Trophoblast cell (in vitro differentiated cells and primary cell): ENCODE measurements around the gene GPRIN2.
A peak's percentile ranks its signal among the peaks of the same experiment; 100 is the strongest.

Experiments
- DNase-seq, 2 donors: peaks; one replicate each; pipeline ENCODE4 v3.0.0-alpha.2; 2016
- H2AFZ ChIP-seq: 2 replicates; pipeline ENCODE4 v1.6.1; 2013; ENCODE audit warnings: low read length, moderate library complexity, mild to moderate bottlenecking; ENCODE audit not compliant: insufficient read depth, poor library complexity
- H2AK5ac ChIP-seq: 2 replicates; pipeline ENCODE4 v1.6.1; 2013; ENCODE audit warnings: mild to moderate bottlenecking, low read length
- H2BK120ac ChIP-seq: 2 replicates; pipeline ENCODE4 v1.6.1; 2013; ENCODE audit warnings: low read length, mild to moderate bottlenecking, moderate library complexity; ENCODE audit not compliant: insufficient read depth, poor library complexity
- H2BK12ac ChIP-seq: 2 replicates; pipeline ENCODE4 v1.6.1; 2013; ENCODE audit warnings: mild to moderate bottlenecking, low read length, moderate library complexity
- H2BK5ac ChIP-seq: 2 replicates; pipeline ENCODE4 v1.6.1; 2013; ENCODE audit warnings: low read length, low read depth, moderate library complexity, mild to moderate bottlenecking; ENCODE audit not compliant: poor library complexity
- H3K14ac ChIP-seq: 2 replicates; pipeline ENCODE4 v1.6.1; 2013; ENCODE audit warnings: mild to moderate bottlenecking, low read length
- H3K18ac ChIP-seq: 2 replicates; pipeline ENCODE4 v1.6.1; 2013; ENCODE audit warnings: mild to moderate bottlenecking, low read length
- H3K23ac ChIP-seq: 2 replicates; pipeline ENCODE4 v1.6.1; 2013; ENCODE audit warnings: low read length
- H3K27ac ChIP-seq: 2 replicates; pipeline ENCODE4 v1.5.1; 2013; ENCODE audit warnings: low read depth, mild to moderate bottlenecking, inconsistent platforms, low read length, moderate library complexity
- H3K27me3 ChIP-seq: 2 replicates; pipeline ENCODE4 v1.6.1; 2013; ENCODE audit warnings: inconsistent platforms, mild to moderate bottlenecking, low read length, moderate library complexity; ENCODE audit not compliant: insufficient read depth
- H3K36me3 ChIP-seq, 2 experiments: 1 replicate in 1 of 2; 2 replicates in 1 of 2; pipeline ENCODE4 v1.6.1; 2013; ENCODE audit warnings: low read length in 2 of 2, mild to moderate bottlenecking in 2 of 2, moderate library complexity in 1 of 2; ENCODE audit not compliant: insufficient read depth in 2 of 2, control insufficient read depth in 1 of 2
- H3K4ac ChIP-seq: 2 replicates; pipeline ENCODE4 v1.6.1; 2013; ENCODE audit warnings: low read depth, mild to moderate bottlenecking, low read length, moderate library complexity
- H3K4me1 ChIP-seq, 2 experiments: 1 replicate in 1 of 2; 2 replicates in 1 of 2; pipeline ENCODE4 v1.6.1; 2013; ENCODE audit warnings: low read length in 2 of 2, mild to moderate bottlenecking in 2 of 2, moderate library complexity in 1 of 2; ENCODE audit not compliant: insufficient read depth in 2 of 2, control insufficient read depth in 1 of 2
- H3K4me2 ChIP-seq: 2 replicates; pipeline ENCODE4 v1.6.1; 2013; ENCODE audit warnings: inconsistent platforms, mild to moderate bottlenecking, low read length, moderate library complexity
- H3K4me3 ChIP-seq: 2 replicates; pipeline ENCODE4 v1.5.1; 2013; ENCODE audit warnings: mild to moderate bottlenecking, low read depth, low read length, inconsistent platforms
- H3K79me1 ChIP-seq: one replicate; pipeline ENCODE4 v1.6.1; 2013; ENCODE audit warnings: low read length
- H3K79me2 ChIP-seq: 2 replicates; pipeline ENCODE4 v1.6.1; 2013; ENCODE audit warnings: low read length, mild to moderate bottlenecking; ENCODE audit not compliant: control insufficient read depth, insufficient read depth, poor library complexity
- H3K9ac ChIP-seq: 2 replicates; pipeline ENCODE4 v1.6.1; 2013; ENCODE audit warnings: mild to moderate bottlenecking, low read length
- H3K9me3 ChIP-seq: 2 replicates; pipeline ENCODE4 v1.6.1; 2013; ENCODE audit warnings: low read depth, mild to moderate bottlenecking, control low read depth, inconsistent platforms, low read length; ENCODE audit not compliant: insufficient read depth
- H4K12ac ChIP-seq: 2 replicates; pipeline ENCODE4 v1.6.1; 2013; ENCODE audit warnings: low read depth, mild to moderate bottlenecking, low read length, moderate library complexity
- H4K8ac ChIP-seq: 2 replicates; pipeline ENCODE4 v1.6.1; 2013; ENCODE audit warnings: low read depth, mild to moderate bottlenecking, low read length, moderate library complexity
- H4K91ac ChIP-seq: one replicate; pipeline ENCODE4 v1.6.1; 2013; ENCODE audit warnings: low read depth, mild to moderate bottlenecking, low read length, moderate library complexity
- WGBS: extraction: QIAGEN DNeasy Blood & Tissue Kit; methylation state at CpG from one replicate; pipeline ENCODE4 v1.1.7; 2013; ENCODE audit warnings: missing lambda C conversion rate; ENCODE audit not compliant: insufficient read length, insufficient coverage; ENCODE audit errors: extremely low coverage; 5-methylcytosine and 5-hydroxymethylcytosine counted together

The GPRIN2 gene

DNA sequence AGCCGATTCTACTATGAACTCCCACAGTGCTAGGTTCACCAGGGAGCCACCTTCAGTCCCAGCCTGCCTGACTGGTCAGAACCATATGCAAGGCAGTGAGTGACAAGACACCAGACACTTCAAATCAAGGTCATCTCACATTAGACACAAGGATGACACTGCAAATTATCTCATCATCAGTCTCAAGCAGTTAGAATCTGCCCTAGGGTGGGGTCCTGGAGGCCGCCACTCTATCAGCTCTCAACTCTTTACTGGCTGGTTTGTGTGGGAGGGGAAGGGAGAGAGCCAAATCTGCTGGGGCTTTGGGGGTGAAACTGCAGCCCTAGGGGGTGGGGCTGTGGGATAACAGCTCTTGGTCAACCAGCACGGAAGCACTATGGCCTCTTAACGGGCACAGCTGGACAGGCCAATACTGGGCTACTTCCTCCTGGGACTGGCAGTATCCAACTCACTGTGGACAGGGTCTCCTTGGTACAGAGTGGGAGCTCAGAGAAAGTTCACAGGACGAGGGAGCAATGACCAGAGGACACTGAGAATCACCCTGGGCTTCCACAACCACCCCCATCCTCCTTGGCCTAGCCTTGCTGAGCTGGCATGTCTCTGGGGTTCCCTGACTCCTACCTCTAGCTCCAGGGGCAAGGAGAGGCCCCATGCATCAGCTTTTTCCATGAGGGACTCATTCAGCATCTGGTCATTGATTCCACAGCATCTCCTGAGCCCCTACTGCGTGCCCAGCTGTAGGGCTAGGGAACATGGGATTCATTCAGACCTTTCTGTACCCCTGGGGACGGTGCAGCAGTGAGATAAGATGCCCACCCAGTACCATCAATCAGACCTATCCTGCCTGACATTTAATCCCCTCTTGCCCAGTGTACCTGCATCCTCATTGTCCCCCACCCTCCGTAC is 5.4 kb downstream of the GPRIN2 start:
- Histone ChIP-seq H3K4me1 (peaks cover 4 to 5% of the 10 kb centered on the region in 2 experiments), H3K4me3 (no peak overlapping the region), H2AK5ac (no peak overlapping the region), H3K18ac (no peak overlapping the region), H3K4me2 (no peak overlapping the region), H2BK120ac (no peak overlapping the region), H3K23ac (no peak overlapping the region), H3K79me2 (no peaks in the 10 kb centered on the region), H4K8ac (no peak overlapping the region), H2BK12ac (no peak overlapping the region), H3K14ac (no peak overlapping the region), H2AFZ (no peak overlapping the region), H3K9ac (no peak overlapping the region), H3K4ac (no peak overlapping the region), H4K12ac (no peak overlapping the region), H2BK5ac (no peak overlapping the region), H3K9me3 (peaks cover 3% of the 10 kb centered on the region), H3K27ac (no peak overlapping the region), H3K79me1 (no peaks in the 10 kb centered on the region), H4K91ac (no peak overlapping the region), H3K36me3 (no peaks in the 10 kb centered on the region), H3K27me3 (peaks cover 10% of the 10 kb centered on the region)
- no peak for DNase-seq
- WGBS, result no CpG with 5 or more reads among the region's 8 CpGs

DNA sequence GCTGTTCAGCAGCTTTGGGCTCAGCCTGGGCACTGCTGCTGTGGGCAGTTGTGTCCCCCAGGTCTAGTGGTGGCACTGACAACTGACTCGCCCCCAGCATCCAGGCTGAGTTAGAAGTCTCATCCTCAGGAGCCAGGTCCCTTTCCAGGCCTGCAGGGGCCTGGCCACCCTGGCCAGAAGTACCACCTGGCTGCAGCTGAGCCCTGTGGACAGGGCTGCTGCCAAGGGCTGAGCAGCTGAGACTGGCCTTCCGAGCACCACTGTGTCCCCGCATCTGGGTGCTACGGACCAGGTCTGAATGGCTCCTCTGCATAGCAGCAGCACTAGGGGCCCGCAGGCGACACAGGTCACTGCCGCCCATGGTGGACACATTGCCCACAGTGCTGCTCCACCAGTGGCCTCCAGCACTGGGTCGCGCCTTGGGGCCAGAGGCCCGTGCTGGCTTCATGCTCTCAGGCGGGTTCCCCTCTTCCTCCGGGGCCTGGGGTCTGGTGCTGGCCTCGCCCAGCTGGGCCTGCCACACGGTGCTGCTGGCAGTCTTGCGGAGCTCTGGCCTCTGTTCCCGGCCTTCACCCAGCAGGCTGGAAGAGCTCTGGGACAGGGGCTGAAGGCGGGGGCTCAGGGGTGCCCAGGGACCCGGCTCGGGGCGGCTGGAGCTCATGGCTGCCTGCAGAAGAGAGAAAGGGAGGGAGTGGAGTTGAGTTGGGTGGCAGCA is 6.2 kb downstream of the GPRIN2 start:
- Histone ChIP-seq H3K18ac (no peak overlapping the region), H3K23ac (no peak overlapping the region), H4K91ac (no peak overlapping the region), H3K4me2 (no peak overlapping the region), H4K12ac (no peak overlapping the region), H3K27me3 (peaks cover 2% of the 10 kb centered on the region), H3K79me2 (no peaks in the 10 kb centered on the region), H3K4ac (no peak overlapping the region), H3K27ac (no peak overlapping the region), H3K9ac (no peak overlapping the region), H3K79me1 (no peaks in the 10 kb centered on the region), H3K4me3 (no peak overlapping the region), H3K4me1 (peaks cover 0 to 2% of the 10 kb centered on the region in 2 experiments), H2BK5ac (no peak overlapping the region), H3K36me3 (no peaks in the 10 kb centered on the region), H2BK120ac (no peak overlapping the region), H4K8ac (no peak overlapping the region), H3K14ac (no peak overlapping the region), H2AFZ (no peak overlapping the region), H2BK12ac (no peak overlapping the region), H2AK5ac (no peak overlapping the region), H3K9me3 (peaks cover 2% of the 10 kb centered on the region)
- WGBS, result no CpG with 5 or more reads among the region's 20 CpGs
- no peak for DNase-seq

DNA sequence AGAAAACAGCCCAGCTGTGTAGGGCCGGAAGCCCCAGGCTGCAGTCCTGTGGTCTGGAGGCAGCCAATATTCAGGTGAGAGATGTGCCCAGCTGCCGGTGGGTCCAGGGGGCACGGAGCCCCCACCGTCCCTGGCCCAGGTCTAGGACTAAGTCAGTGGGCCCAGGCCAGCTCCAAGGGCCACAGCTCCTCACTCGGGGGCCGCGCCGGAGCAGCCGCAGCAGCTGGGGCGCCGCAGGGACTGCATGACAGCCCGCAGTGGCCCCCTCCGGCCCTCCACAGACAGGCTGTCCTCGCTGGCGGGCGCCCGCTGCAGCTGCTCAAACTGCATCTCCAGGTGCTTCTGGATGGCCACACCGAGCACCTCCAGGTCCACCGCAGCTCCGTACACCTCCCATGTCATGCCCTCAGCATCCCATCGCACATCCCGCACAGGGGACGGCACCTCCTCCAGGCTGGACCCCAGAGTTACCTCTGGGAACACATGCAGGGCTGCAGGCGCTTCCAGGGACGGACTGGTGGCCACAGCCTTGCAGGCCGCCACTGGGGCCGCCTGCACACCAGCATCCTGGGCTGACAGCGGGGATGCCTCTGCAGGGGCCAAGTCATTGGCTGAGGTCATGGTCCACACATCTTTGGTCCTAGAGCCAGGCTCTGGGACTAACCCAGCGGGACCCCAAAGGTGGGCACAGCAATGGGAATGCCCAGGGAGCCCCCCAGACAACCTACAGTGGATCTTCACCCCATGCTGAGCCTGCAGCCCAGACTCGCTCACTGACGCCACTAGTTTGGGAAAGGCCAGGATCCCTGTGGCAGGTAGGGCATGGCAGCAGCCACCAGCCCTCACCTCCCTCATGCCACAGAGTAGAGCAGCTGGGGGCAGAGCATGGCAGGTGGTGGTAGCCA is 7.0 kb downstream of the GPRIN2 start:
- H3K4me3 ChIP-seq, result no peak overlapping the region
- H4K91ac ChIP-seq, result no peak overlapping the region
- H2AFZ ChIP-seq, result no peak overlapping the region
- H3K4ac ChIP-seq, result no peak overlapping the region
- peaks cover 2% of the 10 kb centered on the region for H3K9me3 ChIP-seq
- H2BK12ac ChIP-seq, result no peak overlapping the region
- no peaks in the 10 kb centered on the region for H3K36me3 ChIP-seq
- no peak overlapping the region for H4K8ac ChIP-seq
- H3K79me2 ChIP-seq, result no peaks in the 10 kb centered on the region
- H2AK5ac ChIP-seq, result no peak overlapping the region
- H4K12ac ChIP-seq, result no peak overlapping the region
- H3K27ac ChIP-seq, result no peak overlapping the region
- H2BK120ac ChIP-seq, result no peak overlapping the region
- WGBS, result no CpG with 5 or more reads among the region's 31 CpGs
- no peak overlapping the region for H2BK5ac ChIP-seq
- DNase-seq, result no peak
- no peak overlapping the region for H3K4me2 ChIP-seq
- H3K18ac ChIP-seq, result no peak overlapping the region
- no peaks in the 10 kb centered on the region for H3K27me3 ChIP-seq
- H3K79me1 ChIP-seq, result no peaks in the 10 kb centered on the region
- peaks cover 8 to 10% of the 10 kb centered on the region in 2 experiments for H3K4me1 ChIP-seq
- no peak overlapping the region for H3K9ac ChIP-seq
- no peak overlapping the region for H3K14ac ChIP-seq
- no peak overlapping the region for H3K23ac ChIP-seq

DNA sequence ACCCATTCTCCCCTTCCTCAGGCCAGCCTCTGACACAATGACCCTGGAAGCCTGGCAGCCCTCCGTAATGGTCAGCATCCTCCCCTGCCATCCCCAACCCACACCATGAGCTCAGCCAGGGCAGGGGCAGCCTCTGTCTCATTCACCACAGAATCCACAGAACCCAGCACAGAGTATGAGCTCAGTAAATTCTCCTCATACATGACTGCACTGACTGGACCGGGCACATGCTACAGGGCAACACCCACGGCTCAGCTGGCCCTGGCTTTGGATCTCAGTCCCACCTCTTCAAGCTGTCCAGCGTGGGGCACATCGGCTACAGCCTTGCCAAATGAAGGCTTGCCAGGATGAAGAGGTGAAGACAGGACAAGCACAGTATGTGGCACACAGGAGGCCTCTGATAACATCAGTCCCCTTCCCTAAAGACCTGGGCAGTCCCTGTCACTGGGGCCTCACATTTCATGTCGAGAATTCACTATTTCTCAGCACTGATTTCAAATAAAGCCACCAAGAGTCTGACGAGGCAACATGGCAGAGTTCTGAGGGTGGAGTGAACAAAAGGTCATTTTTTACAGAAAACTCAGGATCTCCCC is 7.9 kb downstream of the GPRIN2 start:
- H4K91ac ChIP-seq, result no peak overlapping the region
- no peak overlapping the region for H2AFZ ChIP-seq
- H2BK12ac ChIP-seq, result no peak overlapping the region
- peaks cover 2% of the 10 kb centered on the region for H3K9me3 ChIP-seq
- no peaks in the 10 kb centered on the region for H3K36me3 ChIP-seq
- H3K23ac ChIP-seq, result no peak overlapping the region
- H3K79me2 ChIP-seq, result no peaks in the 10 kb centered on the region
- H2AK5ac ChIP-seq, result no peak overlapping the region
- no peak overlapping the region for H2BK5ac ChIP-seq
- no peak overlapping the region for H3K18ac ChIP-seq
- no peaks in the 10 kb centered on the region for H3K79me1 ChIP-seq
- H4K8ac ChIP-seq, result no peak overlapping the region
- DNase-seq, result peak in 1 of 2 donors; percentile 56
- H2BK120ac ChIP-seq, result no peak overlapping the region
- no peak overlapping the region for H4K12ac ChIP-seq
- H3K9ac ChIP-seq, result no peak overlapping the region
- no peak overlapping the region for H3K27ac ChIP-seq
- no peak overlapping the region for H3K4me3 ChIP-seq
- WGBS, result no CpG with 5 or more reads among the region's 7 CpGs
- peaks cover 15 to 17% of the 10 kb centered on the region in 2 experiments for H3K4me1 ChIP-seq
- H3K4me2 ChIP-seq, result no peak overlapping the region
- H3K14ac ChIP-seq, result no peak overlapping the region
- H3K27me3 ChIP-seq, result no peaks in the 10 kb centered on the region
- H3K4ac ChIP-seq, result no peak overlapping the region
